Type B pancreatic cell (in vitro differentiated cells): ENCODE results near the gene BDH1. TPM values are rescaled to one million over a fixed set of nuclear protein-coding genes. Genes with fewer than 3 reads are reported as not detected.

Experiments
- DNase-seq: peaks from one replicate; pipeline ENCODE4 v3.0.0; 2021; ENCODE audit warnings: mixed read lengths; ENCODE audit not compliant: unreplicated experiment; ENCODE audit errors: extremely low spot score
- H3K27ac Mint-ChIP-seq: 2 replicates; pipeline ENCODE4 v1.8.0; 2021; ENCODE audit warnings: mild to moderate bottlenecking, mixed read lengths
- H3K27me3 Mint-ChIP-seq: 2 replicates; pipeline ENCODE4 v1.8.0; 2021; ENCODE audit warnings: mixed read lengths
- H3K36me3 Mint-ChIP-seq: 2 replicates; pipeline ENCODE4 v1.8.0; 2021; ENCODE audit warnings: mixed read lengths
- H3K4me1 Mint-ChIP-seq: one replicate; pipeline ENCODE4 v1.8.0; 2021; ENCODE audit warnings: mixed read lengths; ENCODE audit not compliant: unreplicated experiment
- H3K4me3 Mint-ChIP-seq: 2 replicates; pipeline ENCODE4 v1.8.0; 2021; ENCODE audit warnings: mild to moderate bottlenecking, mixed read lengths
- H3K9me3 Mint-ChIP-seq: 2 replicates; pipeline ENCODE4 v1.8.0; 2021; ENCODE audit warnings: mixed read lengths
- CTCF ChIP-seq: fragments of 200-600 bp; sonication (generic); conservative IDR thresholded peaks from 2 replicates; pipeline ENCODE4 v1.5.0; 2021; ENCODE audit warnings: antibody characterized with exemption, mild to moderate bottlenecking
- total RNA-seq: library from RNA; stranded (reverse); gene quantifications from 2 replicates; pipeline ENCODE4 v1.2.1, GENCODE V29; 2021; ENCODE audit warnings: low replicate concordance

BDH1 gene
- total RNA-seq, 1 donor from 2014 or later, result 32.0 TPM

DNA sequence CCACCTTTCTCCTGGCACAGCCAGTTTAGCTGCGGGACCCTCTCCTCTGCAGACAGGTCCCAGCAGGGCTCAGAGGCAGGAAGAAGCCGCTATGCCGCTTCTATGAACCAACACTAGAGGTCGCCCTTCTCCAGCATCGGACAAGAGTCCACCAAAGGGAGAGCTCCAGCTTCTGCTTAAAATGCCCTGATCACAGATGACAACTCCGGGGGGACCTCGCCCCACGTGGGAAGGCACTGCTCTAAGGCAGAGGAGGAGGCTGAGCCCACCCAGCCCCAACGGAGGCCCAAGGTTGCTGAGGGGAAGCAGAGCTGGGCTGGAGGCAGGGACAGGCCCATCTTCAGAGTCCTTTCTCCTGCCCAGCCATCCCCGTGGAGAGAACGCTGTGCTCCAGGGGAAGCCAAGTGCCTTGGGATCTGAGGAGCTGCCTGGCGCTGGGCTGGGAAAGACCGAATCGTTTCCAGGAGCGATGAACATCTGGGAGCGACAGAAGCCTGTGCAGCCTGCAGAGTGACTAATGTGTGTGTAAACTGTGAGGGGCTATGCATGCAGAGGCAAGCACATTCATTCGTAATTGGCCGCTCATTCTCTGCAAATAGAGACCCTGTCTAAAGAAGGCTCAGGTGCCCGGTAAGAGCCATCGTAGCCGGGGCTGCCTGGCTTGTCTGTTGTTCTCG, 43.5 kb upstream of the BDH1 start:
- H3K9me3 Mint-ChIP-seq, result no peaks in the 10 kb centered on the region
- DNase-seq, result peak; percentile 81
- H3K36me3 Mint-ChIP-seq, result peaks cover 16% of the 10 kb centered on the region
- H3K27ac Mint-ChIP-seq, result peak overlapping the region; percentile 75
- H3K27me3 Mint-ChIP-seq, result no peaks in the 10 kb centered on the region
- H3K4me1 Mint-ChIP-seq, result peaks cover 9% of the 10 kb centered on the region
- H3K4me3 Mint-ChIP-seq, result peak overlapping the region; percentile 67
- TF ChIP-seq CTCF, result peak; percentile 97

DNA sequence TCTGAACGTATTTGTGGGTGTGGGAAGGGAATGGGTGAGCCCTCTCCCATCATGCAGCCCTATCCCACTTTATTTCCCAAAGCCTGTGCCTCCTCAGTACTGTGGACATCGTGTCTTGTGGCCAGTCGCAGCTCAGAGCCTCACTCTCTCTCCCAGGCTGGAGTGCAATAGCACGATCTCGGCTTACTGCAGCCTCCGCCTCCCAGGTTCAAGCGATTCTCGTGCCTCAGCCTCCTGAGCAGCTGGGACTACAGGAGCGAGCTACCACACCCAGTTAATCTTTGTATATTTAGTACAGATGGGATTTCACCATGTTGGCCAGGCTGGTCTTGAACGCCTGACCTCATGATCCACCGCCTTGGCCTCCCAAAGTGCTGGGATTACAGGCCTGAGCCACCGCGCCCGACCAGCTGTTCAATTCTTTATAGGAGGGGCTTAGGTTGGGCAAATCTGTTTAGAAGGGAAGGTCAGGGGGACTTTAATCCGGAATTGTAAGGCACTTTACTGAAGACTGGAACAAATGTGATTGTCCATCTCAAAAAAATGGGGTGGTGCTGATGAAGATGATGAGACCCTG, 42.7 kb upstream of the BDH1 start:
- peaks cover 9% of the 10 kb centered on the region for H3K36me3 Mint-ChIP-seq
- DNase-seq, result no peak
- TF ChIP-seq CTCF, result no peak
- H3K4me3 Mint-ChIP-seq, result no peak overlapping the region
- H3K27ac Mint-ChIP-seq, result no peak overlapping the region
- no peaks in the 10 kb centered on the region for H3K9me3 Mint-ChIP-seq
- peaks cover 9% of the 10 kb centered on the region for H3K4me1 Mint-ChIP-seq
- H3K27me3 Mint-ChIP-seq, result no peaks in the 10 kb centered on the region

DNA sequence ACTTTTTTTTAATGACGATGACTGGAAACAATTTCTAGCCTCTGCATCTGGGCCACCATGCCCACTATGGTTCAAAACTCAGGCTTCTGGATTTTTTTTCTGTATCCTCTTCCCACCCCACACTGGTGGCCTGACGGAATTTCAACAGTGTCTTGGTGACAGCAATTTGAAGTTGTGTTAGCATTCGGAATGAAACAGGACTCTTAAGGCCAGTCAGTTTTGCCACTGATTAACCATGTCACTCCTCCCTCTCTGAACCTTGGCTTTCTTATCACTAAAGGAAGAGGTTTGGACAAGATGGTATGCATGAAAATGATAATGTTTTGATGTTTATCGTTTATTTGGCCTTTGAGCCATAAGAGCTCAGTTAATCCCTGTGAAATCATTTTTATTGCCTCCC, 41.6 kb upstream of the BDH1 start:
- H3K4me1 Mint-ChIP-seq, result peaks cover 9% of the 10 kb centered on the region
- DNase-seq, result no peak

DNA sequence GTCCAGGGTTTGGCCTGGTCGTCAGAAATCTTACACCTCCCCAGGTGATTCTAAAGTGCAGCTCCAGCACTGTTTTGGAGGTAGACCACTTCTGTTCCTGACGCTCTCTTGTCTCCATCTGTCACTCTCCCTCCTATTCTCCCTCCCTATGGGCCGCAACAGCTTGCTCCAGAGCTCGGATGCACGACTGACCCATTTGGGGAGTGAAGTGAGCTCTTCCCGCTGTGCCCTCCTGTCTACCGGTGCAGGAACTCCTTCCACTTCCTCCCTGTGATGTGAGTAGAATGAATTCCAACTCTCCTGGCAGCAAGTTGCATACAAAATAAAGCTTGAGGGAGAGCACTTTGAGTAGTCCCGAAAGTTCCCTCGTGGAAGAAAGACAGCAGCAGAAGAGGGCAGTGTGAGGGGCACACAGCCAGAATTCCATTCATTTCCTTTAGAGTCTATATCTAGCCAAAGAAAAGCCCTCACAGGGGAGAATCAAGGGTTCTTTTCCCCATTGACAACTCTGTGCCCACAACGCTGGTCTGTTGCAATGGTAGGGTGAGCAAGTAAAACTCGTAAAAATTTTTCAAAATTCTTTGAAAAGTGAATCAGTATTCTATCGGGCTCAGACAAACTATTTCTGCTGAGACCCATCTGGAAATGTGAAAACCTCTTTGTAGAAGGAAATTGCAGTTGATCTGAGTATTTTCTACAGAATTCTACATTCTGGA, 39.9 kb upstream of the BDH1 start:
- no peak for TF ChIP-seq CTCF
- no peak overlapping the region for H3K4me3 Mint-ChIP-seq
- no peaks in the 10 kb centered on the region for H3K9me3 Mint-ChIP-seq
- H3K27ac Mint-ChIP-seq, result no peak overlapping the region
- H3K27me3 Mint-ChIP-seq, result no peaks in the 10 kb centered on the region
- DNase-seq, result no peak
- H3K36me3 Mint-ChIP-seq, result no peaks in the 10 kb centered on the region
- H3K4me1 Mint-ChIP-seq, result peaks cover 9% of the 10 kb centered on the region

More for the DNA sequence above, 41.6 kb upstream of the BDH1 start:
- H3K9me3 Mint-ChIP-seq, result no peaks in the 10 kb centered on the region
- no peak overlapping the region for H3K4me3 Mint-ChIP-seq
- H3K27ac Mint-ChIP-seq, result peak overlapping the region; percentile 52
- no peak for TF ChIP-seq CTCF
- H3K27me3 Mint-ChIP-seq, result no peaks in the 10 kb centered on the region
- H3K36me3 Mint-ChIP-seq, result peaks cover 3% of the 10 kb centered on the region

GRCh38 chr3:197593046-197593380, 37.2 kb upstream of the BDH1 start:
- Mint-ChIP-seq H3K4me1 (no peaks in the 10 kb centered on the region), H3K36me3 (no peaks in the 10 kb centered on the region), H3K27ac (peak overlapping the region; percentile 1), H3K4me3 (no peak overlapping the region), H3K9me3 (no peaks in the 10 kb centered on the region), H3K27me3 (no peaks in the 10 kb centered on the region)
- no peak for TF ChIP-seq CTCF
- DNase-seq, result no peak
